Measurements from ENCODE around the gene SYNGAP1. TPM values are rescaled to one million over a fixed set of nuclear protein-coding genes. Genes with fewer than 3 reads are reported as not detected.

SYNGAP1 gene
- total and polyA plus RNA-seq, 9 of the 15 experiments (the other 6 are each of a cell fraction or from before 2014, with no cell fraction given), result 0.01 to 22.8 (median 3.2) TPM

DNA sequence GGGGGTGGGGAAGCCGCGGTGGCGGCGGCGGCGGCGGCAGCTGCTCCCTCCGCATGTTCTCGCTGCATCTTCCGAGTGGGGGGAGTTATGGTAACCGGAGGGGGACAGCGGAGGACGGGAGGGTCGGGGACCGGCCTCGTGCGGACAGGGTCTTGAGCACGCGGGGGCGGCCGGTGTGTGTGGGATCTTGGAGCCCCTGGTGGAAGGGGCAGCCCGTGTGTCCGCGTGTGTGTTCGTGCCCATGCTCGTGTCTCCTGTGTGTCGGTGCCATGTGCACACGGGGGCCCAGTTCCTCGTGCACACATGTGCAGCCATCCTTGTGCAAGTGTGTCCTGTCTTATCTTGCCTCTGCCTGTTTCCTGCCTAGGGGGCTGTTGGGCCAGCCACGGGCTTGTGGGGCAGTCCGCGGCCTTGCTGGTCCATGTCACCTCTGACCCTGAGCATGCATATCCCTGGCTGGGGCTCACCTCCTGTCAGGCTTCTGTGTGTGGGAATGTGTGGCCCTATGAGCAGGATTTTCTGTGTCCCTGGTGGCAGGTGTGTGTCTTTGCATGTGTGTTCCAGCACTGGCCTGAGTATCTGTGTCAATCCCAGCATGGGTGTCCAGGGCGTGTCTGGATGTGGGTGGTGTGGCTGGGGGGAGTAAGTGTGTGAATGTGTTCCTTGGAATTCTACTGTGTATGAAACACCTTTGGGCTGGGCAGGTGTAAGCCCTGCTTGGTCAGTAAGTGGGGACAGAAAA lies 8.5 kb downstream of the SYNGAP1 start (continued):
- TF ChIP-seq CEBPB (tag; IDR thresholded peaks at IDR 0.05) (peak; percentile 76), LCOR (CRISPR knock-in tag; IDR thresholded peaks at IDR 0.05) (peak; percentile 87), DPF2 (IDR thresholded peaks at IDR 0.05) (peak; percentile 65), ERF (CRISPR knock-in tag; IDR thresholded peaks at IDR 0.05) (peak; percentile 90), ZNF583 (CRISPR knock-in tag; IDR thresholded peaks at IDR 0.05) (peak; percentile 50; the same call in 1 of the 2 replicates), RNF2 (IDR thresholded peaks at IDR 0.05) (peak; percentile 85; the same call in 1 of the 2 replicates), TOE1 (IDR thresholded peaks at IDR 0.05; ENCODE audit: borderline replicate concordance) (0 out of 2 replicates have a peak, but pooled peaks have one; percentile 40), TOE1 (CRISPR knock-in tag; IDR thresholded peaks at IDR 0.05; ENCODE audit: borderline replicate concordance, low read depth) (peak; percentile 98), SIN3A (IDR thresholded peaks at IDR 0.05; ENCODE audit: borderline replicate concordance in 2 of 2, control insufficient read depth in 1 of 2, low read depth in 2 of 2, low read length in 2 of 2) (peak in 1 of 2 experiments; percentile 25; a peak in 1 of 4 replicates), SNRNP70 (optimal IDR thresholded peaks at IDR 0.05; ENCODE audit: low read depth, low read length) (no peak), HLTF (IDR thresholded peaks at IDR 0.05) (no peak), XRCC3 (IDR thresholded peaks at IDR 0.05) (no peak), KLF6 (CRISPR knock-in tag; IDR thresholded peaks at IDR 0.05; ENCODE audit: borderline replicate concordance) (0 out of 2 replicates have a peak, but pooled peaks have one; percentile 32)
- TF ChIP-seq, protein P1, sequence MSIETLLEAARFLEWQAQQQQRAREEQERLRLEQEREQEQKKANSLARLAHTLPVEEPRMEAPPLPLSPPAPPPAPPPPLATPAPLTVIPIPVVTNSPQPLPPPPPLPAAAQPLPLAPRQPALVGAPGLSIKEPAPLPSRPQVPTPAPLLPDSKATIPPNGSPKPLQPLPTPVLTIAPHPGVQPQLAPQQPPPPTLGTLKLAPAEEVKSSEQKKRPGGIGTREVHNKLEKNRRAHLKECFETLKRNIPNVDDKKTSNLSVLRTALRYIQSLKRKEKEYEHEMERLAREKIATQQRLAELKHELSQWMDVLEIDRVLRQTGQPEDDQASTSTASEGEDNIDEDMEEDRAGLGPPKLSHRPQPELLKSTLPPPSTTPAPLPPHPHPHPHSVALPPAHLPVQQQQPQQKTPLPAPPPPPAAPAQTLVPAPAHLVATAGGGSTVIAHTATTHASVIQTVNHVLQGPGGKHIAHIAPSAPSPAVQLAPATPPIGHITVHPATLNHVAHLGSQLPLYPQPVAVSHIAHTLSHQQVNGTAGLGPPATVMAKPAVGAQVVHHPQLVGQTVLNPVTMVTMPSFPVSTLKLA (conservative IDR thresholded peaks at IDR 0.05), result peak; percentile 91 to 94
- TF ChIP-seq, protein P2, sequence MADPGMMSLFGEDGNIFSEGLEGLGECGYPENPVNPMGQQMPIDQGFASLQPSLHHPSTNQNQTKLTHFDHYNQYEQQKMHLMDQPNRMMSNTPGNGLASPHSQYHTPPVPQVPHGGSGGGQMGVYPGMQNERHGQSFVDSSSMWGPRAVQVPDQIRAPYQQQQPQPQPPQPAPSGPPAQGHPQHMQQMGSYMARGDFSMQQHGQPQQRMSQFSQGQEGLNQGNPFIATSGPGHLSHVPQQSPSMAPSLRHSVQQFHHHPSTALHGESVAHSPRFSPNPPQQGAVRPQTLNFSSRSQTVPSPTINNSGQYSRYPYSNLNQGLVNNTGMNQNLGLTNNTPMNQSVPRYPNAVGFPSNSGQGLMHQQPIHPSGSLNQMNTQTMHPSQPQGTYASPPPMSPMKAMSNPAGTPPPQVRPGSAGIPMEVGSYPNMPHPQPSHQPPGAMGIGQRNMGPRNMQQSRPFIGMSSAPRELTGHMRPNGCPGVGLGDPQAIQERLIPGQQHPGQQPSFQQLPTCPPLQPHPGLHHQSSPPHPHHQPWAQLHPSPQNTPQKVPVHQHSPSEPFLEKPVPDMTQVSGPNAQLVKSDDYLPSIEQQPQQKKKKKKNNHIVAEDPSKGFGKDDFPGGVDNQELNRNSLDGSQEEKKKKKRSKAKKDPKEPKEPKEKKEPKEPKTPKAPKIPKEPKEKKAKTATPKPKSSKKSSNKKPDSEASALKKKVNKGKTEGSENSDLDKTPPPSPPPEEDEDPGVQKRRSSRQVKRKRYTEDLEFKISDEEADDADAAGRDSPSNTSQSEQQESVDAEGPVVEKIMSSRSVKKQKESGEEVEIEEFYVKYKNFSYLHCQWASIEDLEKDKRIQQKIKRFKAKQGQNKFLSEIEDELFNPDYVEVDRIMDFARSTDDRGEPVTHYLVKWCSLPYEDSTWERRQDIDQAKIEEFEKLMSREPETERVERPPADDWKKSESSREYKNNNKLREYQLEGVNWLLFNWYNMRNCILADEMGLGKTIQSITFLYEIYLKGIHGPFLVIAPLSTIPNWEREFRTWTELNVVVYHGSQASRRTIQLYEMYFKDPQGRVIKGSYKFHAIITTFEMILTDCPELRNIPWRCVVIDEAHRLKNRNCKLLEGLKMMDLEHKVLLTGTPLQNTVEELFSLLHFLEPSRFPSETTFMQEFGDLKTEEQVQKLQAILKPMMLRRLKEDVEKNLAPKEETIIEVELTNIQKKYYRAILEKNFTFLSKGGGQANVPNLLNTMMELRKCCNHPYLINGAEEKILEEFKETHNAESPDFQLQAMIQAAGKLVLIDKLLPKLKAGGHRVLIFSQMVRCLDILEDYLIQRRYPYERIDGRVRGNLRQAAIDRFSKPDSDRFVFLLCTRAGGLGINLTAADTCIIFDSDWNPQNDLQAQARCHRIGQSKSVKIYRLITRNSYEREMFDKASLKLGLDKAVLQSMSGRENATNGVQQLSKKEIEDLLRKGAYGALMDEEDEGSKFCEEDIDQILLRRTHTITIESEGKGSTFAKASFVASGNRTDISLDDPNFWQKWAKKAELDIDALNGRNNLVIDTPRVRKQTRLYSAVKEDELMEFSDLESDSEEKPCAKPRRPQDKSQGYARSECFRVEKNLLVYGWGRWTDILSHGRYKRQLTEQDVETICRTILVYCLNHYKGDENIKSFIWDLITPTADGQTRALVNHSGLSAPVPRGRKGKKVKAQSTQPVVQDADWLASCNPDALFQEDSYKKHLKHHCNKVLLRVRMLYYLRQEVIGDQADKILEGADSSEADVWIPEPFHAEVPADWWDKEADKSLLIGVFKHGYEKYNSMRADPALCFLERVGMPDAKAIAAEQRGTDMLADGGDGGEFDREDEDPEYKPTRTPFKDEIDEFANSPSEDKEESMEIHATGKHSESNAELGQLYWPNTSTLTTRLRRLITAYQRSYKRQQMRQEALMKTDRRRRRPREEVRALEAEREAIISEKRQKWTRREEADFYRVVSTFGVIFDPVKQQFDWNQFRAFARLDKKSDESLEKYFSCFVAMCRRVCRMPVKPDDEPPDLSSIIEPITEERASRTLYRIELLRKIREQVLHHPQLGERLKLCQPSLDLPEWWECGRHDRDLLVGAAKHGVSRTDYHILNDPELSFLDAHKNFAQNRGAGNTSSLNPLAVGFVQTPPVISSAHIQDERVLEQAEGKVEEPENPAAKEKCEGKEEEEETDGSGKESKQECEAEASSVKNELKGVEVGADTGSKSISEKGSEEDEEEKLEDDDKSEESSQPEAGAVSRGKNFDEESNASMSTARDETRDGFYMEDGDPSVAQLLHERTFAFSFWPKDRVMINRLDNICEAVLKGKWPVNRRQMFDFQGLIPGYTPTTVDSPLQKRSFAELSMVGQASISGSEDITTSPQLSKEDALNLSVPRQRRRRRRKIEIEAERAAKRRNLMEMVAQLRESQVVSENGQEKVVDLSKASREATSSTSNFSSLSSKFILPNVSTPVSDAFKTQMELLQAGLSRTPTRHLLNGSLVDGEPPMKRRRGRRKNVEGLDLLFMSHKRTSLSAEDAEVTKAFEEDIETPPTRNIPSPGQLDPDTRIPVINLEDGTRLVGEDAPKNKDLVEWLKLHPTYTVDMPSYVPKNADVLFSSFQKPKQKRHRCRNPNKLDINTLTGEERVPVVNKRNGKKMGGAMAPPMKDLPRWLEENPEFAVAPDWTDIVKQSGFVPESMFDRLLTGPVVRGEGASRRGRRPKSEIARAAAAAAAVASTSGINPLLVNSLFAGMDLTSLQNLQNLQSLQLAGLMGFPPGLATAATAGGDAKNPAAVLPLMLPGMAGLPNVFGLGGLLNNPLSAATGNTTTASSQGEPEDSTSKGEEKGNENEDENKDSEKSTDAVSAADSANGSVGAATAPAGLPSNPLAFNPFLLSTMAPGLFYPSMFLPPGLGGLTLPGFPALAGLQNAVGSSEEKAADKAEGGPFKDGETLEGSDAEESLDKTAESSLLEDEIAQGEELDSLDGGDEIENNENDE (IDR thresholded peaks at IDR 0.05; ENCODE audit: low read depth, low read length), result no peak
